Measurements from ENCODE around the gene SLC2A4RG.

GRCh38 chr20:63703976-63704748 is 35.4 kb upstream of the SLC2A4RG start:
- TF ChIP-seq CTCF (IDR thresholded peaks at IDR 0.05; ENCODE audit: poor library complexity) (no peak), EZH2 (IDR thresholded peaks at IDR 0.05; ENCODE audit: borderline replicate concordance) (no peak)

Data from hepatocyte (in vitro differentiated cells).